SH-SY5Y (cell line): ENCODE results near the gene FAM83G.

Experiments used
- GATA2 ChIP-seq: IDR thresholded peaks from 2 replicates; pipeline ENCODE4 v1.6.1; 2011; ENCODE audit warnings: mild to moderate bottlenecking, low read depth, low read length
- GATA3 ChIP-seq: IDR thresholded peaks from 2 replicates; pipeline ENCODE4 v1.6.1; 2011; ENCODE audit warnings: low read depth, mild to moderate bottlenecking, low read length, moderate library complexity

The FAM83G gene

GRCh38 chr17:18978050-18978449 is 26.5 kb downstream of the FAM83G start:
- TF ChIP-seq GATA3, result no peak
- TF ChIP-seq GATA2, result no peak

- TF ChIP-seq GATA3, result no peak
- TF ChIP-seq GATA2, result no peak
These were observed 26.9 kb downstream of the FAM83G start for GRCh38 chr17:18977646-18978045.

GRCh38 chr17:18977021-18977420 is 27.5 kb downstream of the FAM83G start:
- no peak for TF ChIP-seq GATA2
- TF ChIP-seq GATA3, result no peak

GRCh38 chr17:18976201-18976600 is 28.4 kb downstream of the FAM83G start:
- no peak for TF ChIP-seq GATA2
- no peak for TF ChIP-seq GATA3

GRCh38 chr17:18975597-18975996 is 29.0 kb downstream of the FAM83G start:
- no peak for TF ChIP-seq GATA3
- TF ChIP-seq GATA2, result no peak

GRCh38 chr17:18974407-18975149 is 30.0 kb downstream of the FAM83G start:
- no peak for TF ChIP-seq GATA2
- no peak for TF ChIP-seq GATA3

GRCh38 chr17:18971801-18972200 is 32.8 kb downstream of the FAM83G start:
- no peak for TF ChIP-seq GATA2
- no peak for TF ChIP-seq GATA3

- no peak for TF ChIP-seq GATA2
These were observed 33.7 kb downstream of the FAM83G start for GRCh38 chr17:18970582-18971480.

- no peak for TF ChIP-seq GATA3
- no peak for TF ChIP-seq GATA2
These were observed 35.3 kb downstream of the FAM83G start for GRCh38 chr17:18968945-18969887.

GRCh38 chr17:18968345-18968744 is 36.2 kb downstream of the FAM83G start:
- no peak for TF ChIP-seq GATA3
- TF ChIP-seq GATA2, result no peak

- TF ChIP-seq GATA2 (no peak), GATA3 (no peak)
These were observed 36.6 kb downstream of the FAM83G start for GRCh38 chr17:18967916-18968315.

GRCh38 chr17:18966831-18967624 is 37.5 kb downstream of the FAM83G start:
- no peak for TF ChIP-seq GATA3
- TF ChIP-seq GATA2, result no peak

GRCh38 chr17:18965530-18966236 is 38.9 kb downstream of the FAM83G start:
- TF ChIP-seq GATA3 (no peak), GATA2 (no peak)
